Endometrium (tissue), 2 donors: ENCODE measurements around the gene TCF7.

Experiments
- FAIRE-seq: peaks from 2 replicates; lab custom pipeline; 2012; peaks lifted over from hg19 to GRCh38; lab: Jason Lieb, UNC
- donor health status: control.
- donor health status: control.

The TCF7 gene

DNA sequence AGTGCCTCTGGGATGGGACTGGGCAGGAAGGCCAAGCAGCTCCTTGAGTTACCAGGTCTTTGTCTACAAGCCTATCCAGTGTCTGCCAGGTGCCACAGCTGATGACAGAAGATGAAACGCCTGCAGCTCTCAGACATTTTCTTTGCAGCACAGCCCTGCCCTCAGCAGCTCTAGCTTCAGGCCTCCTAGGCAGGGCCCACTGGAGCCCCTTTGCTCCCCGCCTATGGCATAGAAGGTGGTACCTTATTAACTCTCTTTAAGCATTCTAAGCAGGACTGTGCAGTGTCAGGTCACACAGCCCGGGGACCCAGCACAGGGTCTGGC lies 63.6 kb downstream of the TCF7 start:
- no peak for FAIRE-seq

DNA sequence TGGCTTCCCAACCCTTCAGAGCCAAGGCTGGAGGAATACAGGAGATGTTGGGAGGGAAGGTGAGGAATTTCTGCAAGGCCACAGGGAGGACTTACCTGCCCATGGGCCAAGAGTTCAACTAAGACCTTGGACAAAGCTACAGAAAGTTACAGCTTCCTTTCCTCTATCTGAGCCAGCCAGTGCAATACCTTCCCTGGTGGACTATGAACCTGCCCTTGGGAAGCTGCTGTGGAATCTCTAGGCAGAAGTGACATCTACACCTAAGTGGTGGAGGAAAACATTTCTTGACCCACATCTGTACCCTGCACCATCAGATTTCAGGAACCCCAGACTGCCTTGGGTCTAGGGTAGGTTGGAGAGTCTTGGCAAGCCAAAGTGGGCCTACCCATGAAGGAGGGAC lies 69.0 kb downstream of the TCF7 start:
- no peak for FAIRE-seq

DNA sequence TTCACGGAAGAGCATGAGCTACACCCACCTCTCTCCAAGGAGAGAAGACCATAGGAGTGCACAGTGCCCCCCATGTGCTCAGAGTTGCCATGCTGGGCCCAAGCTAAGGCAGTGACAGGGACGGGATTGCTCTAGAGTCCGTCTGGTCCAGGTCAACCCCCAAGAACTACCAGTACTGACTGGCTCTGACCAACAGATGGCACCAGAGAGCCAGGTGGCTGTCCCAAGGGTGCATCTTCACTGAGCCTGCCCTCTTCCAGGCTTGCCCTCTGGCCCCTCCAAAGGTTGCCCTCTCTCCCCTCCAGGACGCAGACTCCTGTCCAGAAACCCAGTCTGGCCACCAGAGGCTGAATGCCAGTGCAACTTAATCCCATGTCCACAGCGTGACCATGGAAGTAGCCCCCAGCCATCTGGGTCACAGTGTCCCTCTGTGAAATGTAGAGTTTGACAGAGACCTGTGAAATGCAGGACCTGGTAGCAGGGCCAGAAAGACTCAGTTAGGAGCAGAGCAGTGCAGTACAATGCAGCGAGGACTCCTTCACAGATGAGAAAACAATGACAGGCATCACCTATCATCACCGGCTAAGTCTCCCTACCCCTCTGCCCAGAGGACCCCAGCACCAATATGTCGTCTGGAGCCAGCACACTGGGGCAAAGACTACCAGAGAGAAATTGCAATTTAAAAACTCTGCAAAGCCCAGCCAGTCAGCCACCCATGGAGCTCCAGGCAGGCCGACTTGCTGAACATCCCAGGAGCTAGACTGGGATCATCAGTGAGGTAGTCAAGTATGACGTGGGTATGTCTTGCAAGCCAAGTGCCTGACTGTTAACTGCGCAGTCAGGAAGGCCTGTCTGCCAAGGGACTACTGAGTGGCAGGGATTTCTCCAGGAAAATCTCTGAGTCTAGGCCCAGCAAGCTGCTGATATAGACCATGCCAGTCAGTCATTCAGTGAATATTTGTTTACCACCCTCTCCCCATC lies 70.0 kb downstream of the TCF7 start:
- no peak for FAIRE-seq

DNA sequence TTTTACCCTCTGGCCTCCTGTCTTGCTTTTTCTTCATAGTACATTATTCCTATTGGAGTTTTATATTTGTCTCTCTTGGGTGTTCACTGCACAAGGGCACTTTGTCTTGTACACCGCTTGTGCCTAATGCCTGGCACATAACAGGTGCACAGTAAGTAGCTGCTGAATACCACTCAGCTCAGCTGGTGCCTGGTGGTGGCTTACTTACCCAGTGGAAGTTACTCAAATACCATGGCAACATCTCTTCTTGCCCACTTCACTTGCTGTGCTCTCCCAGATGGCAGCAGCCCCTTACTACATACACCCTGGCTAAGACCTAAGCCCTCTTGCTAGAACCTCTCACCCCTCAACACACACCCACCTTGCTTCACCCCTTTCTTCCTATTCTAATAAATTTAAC lies 73.6 kb downstream of the TCF7 start:
- FAIRE-seq, result no peak

DNA sequence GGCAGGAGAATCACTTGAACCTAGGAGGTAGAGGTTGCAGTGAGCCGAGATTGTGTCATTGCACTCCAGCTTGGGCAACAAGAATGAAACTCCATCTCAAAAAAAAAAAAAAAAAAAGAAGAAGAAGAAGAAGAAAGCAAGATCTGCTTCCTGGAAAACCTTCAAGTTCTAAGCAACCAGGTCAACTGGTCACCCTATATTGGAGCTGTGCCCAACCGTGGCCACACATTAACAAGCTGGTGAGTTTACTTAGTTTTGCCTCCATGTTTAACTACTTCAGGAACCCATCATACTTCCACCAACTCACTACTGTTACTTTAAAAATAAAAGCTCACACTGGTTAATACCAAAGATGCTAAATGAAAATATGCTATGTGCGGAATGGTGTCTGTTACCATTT lies 74.5 kb downstream of the TCF7 start:
- FAIRE-seq, result no peak

DNA sequence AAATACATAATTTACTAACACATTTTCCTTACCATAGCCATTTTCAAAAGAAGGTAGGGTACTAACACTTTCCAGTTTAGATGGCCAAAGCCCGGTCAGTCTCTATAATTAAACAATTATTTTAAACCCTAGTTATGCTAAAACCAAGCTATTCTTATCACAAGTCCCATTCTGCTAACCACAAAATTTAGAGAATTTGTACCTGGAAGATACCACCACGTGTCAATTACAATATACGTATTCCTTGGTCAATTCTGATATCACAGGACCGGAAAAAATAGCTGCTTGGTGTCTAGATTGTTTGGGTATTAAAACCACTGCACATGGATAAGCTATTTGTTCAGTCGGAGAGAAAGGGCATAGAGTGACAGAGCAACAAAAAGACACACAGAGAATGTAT lies 81.2 kb downstream of the TCF7 start:
- no peak for FAIRE-seq
